ENCODE measurements around the gene LRBA.

GRCh38 chr4:151025759-151026158 lies 10.7 kb upstream of the LRBA start:
- TF ChIP-seq POLR2AphosphoS5 (IDR thresholded peaks at IDR 0.05; ENCODE audit: low read depth, low read length), result no peak
- no peak for TF ChIP-seq RFX5 (IDR thresholded peaks at IDR 0.05; ENCODE audit: low read length)
- TF ChIP-seq CTCF (IDR thresholded peaks at IDR 0.05), result no peak
- no peak for TF ChIP-seq MXI1 (IDR thresholded peaks at IDR 0.05; ENCODE audit: low read depth, low read length)
- no peak for TF ChIP-seq EZH2phosphoT487 (IDR thresholded peaks at IDR 0.05; ENCODE audit: borderline replicate concordance, low read depth)
- TF ChIP-seq EP300 (IDR thresholded peaks at IDR 0.05; ENCODE audit: borderline replicate concordance in 1 of 2, low read depth in 1 of 2, low read length in 1 of 2), result no peak
- no peak for TF ChIP-seq MAX (IDR thresholded peaks at IDR 0.05; ENCODE audit: low read depth)
- no peak for TF ChIP-seq SIN3A (IDR thresholded peaks at IDR 0.05; ENCODE audit: borderline replicate concordance, low read depth, low read length)

All from SK-N-SH (cell line).